HEK293T (cell line): Measurements from ENCODE around the gene RAB31.

Experiments
- CTCF ChIA-PET: fragments of 350-600 bp; formaldehyde crosslinking; extraction: SDS; loops from one replicate; lab custom pipeline; 2021; ENCODE audit warnings: antibody characterized with exemption, inconsistent platforms; lab: Yijun Ruan, JAX
- POLR2A ChIA-PET: fragments of 350-600 bp; formaldehyde crosslinking; extraction: SDS; loops from one replicate; lab custom pipeline; 2020; ENCODE audit warnings: antibody characterized with exemption, inconsistent platforms; lab: Yijun Ruan, JAX
- DNase-seq: peaks from one replicate; pipeline ENCODE4 v3.0.0; 2012; ENCODE audit warnings: mixed read lengths; ENCODE audit errors: extremely low spot score
- ARNT ChIP-seq: fragments of 450-650 bp; IDR thresholded peaks from 2 replicates; pipeline ENCODE4 v1.6.1; 2017; ENCODE audit warnings: mild to moderate bottlenecking
- BHLHE40 ChIP-seq: fragments of 450-650 bp; IDR thresholded peaks from 2 replicates; pipeline ENCODE4 v1.6.1; 2016; ENCODE audit warnings: mild to moderate bottlenecking, moderate library complexity, borderline replicate concordance
- CTBP1 ChIP-seq: fragments of 450-650 bp; IDR thresholded peaks from 2 replicates; pipeline ENCODE4 v1.6.1; 2016; ENCODE audit warnings: borderline replicate concordance
- ELF4 ChIP-seq: fragments of 450-650 bp; IDR thresholded peaks from 2 replicates; pipeline ENCODE4 v1.6.1; 2017; ENCODE audit warnings: antibody characterized with exemption
- FOXA1 ChIP-seq: fragments of 450-650 bp; IDR thresholded peaks from 2 replicates; pipeline ENCODE4 v1.6.1; 2016; ENCODE audit warnings: mild to moderate bottlenecking
- FOXK2 ChIP-seq: fragments of 450-650 bp; IDR thresholded peaks from 2 replicates; pipeline ENCODE4 v1.6.1; 2016; ENCODE audit warnings: mild to moderate bottlenecking
- FOXM1 ChIP-seq: fragments of 450-650 bp; IDR thresholded peaks from 2 replicates; pipeline ENCODE4 v1.6.1; 2017; ENCODE audit warnings: mild to moderate bottlenecking, borderline replicate concordance
- HDGF ChIP-seq: fragments of 450-650 bp; IDR thresholded peaks from 2 replicates; pipeline ENCODE4 v1.6.1; 2017; ENCODE audit warnings: antibody characterized with exemption, borderline replicate concordance
- L3MBTL2 ChIP-seq: fragments of 450-650 bp; conservative IDR thresholded peaks from 2 replicates; pipeline ENCODE4 v1.6.1; 2016; ENCODE audit warnings: mild to moderate bottlenecking
- LEF1 ChIP-seq: fragments of 450-650 bp; IDR thresholded peaks from 2 replicates; pipeline ENCODE4 v1.6.1; 2017; ENCODE audit warnings: mild to moderate bottlenecking, borderline replicate concordance
- NFRKB ChIP-seq: fragments of 450-650 bp; IDR thresholded peaks from 2 replicates; pipeline ENCODE4 v1.6.1; 2016; ENCODE audit warnings: mild to moderate bottlenecking, moderate library complexity
- SP1 ChIP-seq: fragments of 450-650 bp; IDR thresholded peaks from 2 replicates; pipeline ENCODE4 v1.6.1; 2017
- SUZ12 ChIP-seq: fragments of 450-650 bp; IDR thresholded peaks from 2 replicates; pipeline ENCODE4 v1.6.1; 2016; ENCODE audit warnings: mild to moderate bottlenecking
- TARDBP ChIP-seq: fragments of 450-650 bp; IDR thresholded peaks from 2 replicates; pipeline ENCODE4 v1.6.1; 2016
- ZNF384 ChIP-seq: fragments of 450-650 bp; IDR thresholded peaks from 2 replicates; pipeline ENCODE4 v1.6.1; 2016
- TF ChIP-seq, protein P1 (sequence below): fragments of 450-650 bp; IDR thresholded peaks from 2 replicates; pipeline ENCODE4 v1.6.1; 2016

RAB31 gene

DNA sequence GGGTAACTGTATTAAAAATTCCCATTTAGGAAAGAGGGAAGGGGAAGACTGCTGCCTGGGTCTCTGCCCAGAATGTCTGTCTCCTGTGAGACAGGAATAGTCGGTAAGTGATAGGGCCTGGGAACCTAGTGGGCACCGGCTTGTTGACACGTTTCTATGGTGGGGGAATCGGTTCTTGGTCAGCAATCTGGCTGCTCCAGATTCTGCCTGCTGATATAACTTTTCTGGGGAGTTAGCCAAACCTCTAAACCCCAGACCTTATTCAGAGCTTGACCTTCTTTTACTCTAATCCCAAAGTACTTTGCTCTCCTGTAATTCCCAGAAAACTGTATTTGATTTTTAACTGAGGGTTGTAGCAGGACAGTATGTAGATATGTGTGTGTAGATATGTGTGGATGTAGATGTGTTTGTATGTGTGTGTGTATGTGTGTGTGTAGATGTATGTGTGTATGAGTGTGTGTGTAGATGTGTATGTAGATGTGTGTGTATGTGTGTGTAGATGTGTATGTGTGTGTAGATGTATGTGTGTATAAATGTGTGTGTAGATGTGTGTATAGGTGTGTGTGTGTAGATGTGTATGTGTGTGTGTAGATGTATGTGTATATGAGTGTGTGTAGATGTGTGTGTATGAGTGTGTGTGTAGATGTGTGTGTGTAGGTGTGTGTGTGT is 115.8 kb downstream of the RAB31 start:
- POLR2A ChIA-PET: no interaction called here
- DNase-seq: no peak
- CTCF ChIA-PET: no interaction called here
- TF ChIP-seq FOXA1: no peak

DNA sequence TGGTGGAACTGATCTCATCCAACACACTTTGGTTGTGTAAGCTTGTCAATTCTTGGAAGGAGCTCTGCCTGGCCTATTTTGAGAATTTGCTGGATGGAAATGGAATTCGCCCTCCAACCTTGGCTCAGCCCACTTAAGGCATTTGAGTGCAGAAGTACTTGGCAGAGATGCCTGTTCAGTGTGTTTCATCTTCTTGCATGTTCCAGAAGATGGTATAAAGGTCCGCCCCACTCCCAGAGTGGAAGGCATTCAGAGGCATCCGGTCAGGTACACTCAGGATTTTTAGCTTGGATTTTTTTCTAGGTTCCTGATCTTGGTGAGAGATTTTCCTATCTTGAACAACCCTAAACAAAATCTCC is 116.4 kb downstream of the RAB31 start:
- DNase-seq: no peak
- CTCF ChIA-PET: no interaction called here
- POLR2A ChIA-PET: no interaction called here
- TF ChIP-seq NFRKB (no peak), HDGF (no peak), TARDBP (no peak), L3MBTL2 (no peak), BHLHE40 (no peak), CTBP1 (no peak), LEF1 (no peak), FOXA1 (no peak), FOXM1 (no peak), SUZ12 (no peak), ZNF384 (no peak), ARNT (no peak), ELF4 (no peak), SP1 (no peak), FOXK2 (no peak)
- TF ChIP-seq, protein P1, sequence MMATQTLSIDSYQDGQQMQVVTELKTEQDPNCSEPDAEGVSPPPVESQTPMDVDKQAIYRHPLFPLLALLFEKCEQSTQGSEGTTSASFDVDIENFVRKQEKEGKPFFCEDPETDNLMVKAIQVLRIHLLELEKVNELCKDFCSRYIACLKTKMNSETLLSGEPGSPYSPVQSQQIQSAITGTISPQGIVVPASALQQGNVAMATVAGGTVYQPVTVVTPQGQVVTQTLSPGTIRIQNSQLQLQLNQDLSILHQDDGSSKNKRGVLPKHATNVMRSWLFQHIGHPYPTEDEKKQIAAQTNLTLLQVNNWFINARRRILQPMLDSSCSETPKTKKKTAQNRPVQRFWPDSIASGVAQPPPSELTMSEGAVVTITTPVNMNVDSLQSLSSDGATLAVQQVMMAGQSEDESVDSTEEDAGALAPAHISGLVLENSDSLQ: no peak

DNA sequence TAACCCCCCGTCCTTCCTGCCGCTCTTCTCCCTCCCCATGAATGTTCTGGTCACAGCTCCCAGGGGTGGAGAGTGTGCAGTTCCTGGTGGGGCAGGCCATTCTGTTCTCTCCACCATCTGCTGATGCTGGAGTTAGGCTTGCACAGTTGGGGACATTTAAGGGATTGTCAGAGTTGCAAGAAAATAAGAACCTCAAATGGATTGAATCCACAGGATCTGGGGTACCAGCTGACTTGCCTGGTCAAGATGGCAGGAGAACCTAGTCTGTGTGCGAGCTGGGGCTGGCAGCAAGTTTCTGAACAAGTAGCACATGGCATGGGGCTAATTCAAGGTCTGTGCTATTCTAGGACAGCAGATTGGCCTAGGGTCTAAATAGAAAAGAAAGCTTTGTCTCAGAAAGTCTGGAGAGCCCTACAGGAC is 116.9 kb downstream of the RAB31 start:
- ChIA-PET CTCF (no interaction called here), POLR2A (no interaction called here)
- DNase-seq: no peak
- TF ChIP-seq SUZ12 (no peak), FOXK2 (no peak), BHLHE40 (no peak), ARNT (no peak), L3MBTL2 (no peak), ELF4 (no peak), CTBP1 (no peak), TARDBP (no peak), LEF1 (no peak), HDGF (no peak), SP1 (no peak), FOXM1 (no peak), FOXA1 (no peak), ZNF384 (no peak), NFRKB (no peak)
- TF ChIP-seq, protein P1: no peak

DNA sequence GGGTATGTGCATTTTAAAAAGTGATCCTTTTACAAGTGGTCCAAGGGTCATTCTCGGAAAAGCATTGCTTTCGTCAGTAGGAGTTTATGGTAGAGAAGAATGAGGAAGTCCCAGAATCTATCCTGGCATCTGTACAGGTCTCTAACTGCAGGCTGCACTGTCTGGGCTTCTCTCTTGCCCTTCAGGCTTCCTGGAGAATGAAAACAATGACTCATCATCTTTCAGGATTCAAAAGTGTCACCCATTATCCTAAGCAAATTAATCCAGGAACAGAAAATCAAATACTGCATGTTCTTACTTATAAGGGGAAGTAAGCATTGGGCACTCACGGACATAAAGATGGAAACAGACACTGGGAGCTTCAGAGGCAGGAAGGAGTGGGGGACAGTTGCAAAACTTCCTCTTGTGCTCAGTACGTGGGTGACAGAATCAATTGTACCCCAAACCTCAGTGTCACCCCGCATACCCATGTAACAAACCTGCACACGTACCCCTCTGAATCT is 117.5 kb downstream of the RAB31 start:
- ChIA-PET POLR2A (no interaction called here), CTCF (no interaction called here)
- TF ChIP-seq, protein P1: no peak
- no peak for TF ChIP-seq BHLHE40
- TF ChIP-seq SUZ12: no peak
- TF ChIP-seq HDGF: no peak
- TF ChIP-seq ELF4: no peak
- TF ChIP-seq FOXK2: no peak
- no peak for TF ChIP-seq ARNT
- no peak for TF ChIP-seq FOXM1
- no peak for TF ChIP-seq CTBP1
- no peak for TF ChIP-seq TARDBP
- no peak for TF ChIP-seq FOXA1
- TF ChIP-seq ZNF384: no peak
- no peak for TF ChIP-seq L3MBTL2
- DNase-seq: no peak

DNA sequence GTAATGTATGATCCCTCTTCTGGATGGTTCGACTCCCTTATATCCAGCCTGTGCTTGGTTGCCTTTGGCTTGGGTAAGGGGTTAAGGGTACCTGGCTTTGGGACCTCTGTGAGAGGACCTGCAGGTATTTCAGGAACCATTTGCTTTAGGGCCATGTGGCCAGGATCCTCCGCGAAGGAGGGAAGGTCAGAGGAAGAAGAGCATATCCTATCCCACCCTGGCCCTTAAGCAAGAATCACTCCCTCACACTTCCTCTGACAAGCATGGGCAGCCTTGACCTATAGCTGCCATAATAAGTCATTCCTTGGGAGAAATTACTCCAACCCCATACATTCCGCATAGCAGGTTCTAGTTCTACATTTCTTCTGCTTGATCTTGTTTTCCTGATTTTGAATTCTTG is 118.6 kb downstream of the RAB31 start:
- TF ChIP-seq L3MBTL2 (no peak), HDGF (no peak)
- TF ChIP-seq, protein P1: no peak
- CTCF ChIA-PET: no interaction called here
- no peak for DNase-seq
- POLR2A ChIA-PET: no interaction called here

DNA sequence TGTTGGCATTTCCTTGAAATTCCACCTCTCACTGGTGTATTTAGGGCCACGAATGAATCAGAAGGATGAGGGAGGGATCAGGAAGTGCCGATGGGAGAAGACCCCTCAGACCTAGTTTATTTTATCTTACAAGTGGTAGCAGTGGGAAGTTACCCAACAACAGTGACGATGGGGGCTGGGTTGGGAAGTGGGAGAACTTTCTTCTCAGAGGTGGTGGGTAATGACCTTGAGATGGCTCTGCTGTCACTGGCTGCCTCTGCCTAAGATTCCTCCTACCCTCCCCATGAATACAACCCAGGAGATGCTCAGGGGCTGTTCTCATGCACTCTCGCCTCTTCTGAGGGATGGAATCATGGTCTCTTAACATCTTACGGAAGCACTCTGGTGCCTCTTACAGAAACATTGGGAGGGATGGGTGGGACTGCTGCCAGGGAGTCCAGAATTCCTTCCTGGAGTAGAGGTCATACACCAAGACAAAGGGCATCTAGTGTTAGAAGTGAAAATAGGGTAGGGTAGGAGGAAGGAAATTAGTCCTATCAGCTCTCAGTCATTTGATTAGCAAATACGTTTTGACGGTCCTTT is 119.2 kb downstream of the RAB31 start:
- ChIA-PET POLR2A (no interaction called here), CTCF (no interaction called here)
- no peak for DNase-seq
- TF ChIP-seq FOXK2 (no peak), FOXA1 (no peak), SUZ12 (no peak), ZNF384 (no peak), FOXM1 (no peak), HDGF (no peak), CTBP1 (no peak), BHLHE40 (no peak), LEF1 (no peak), NFRKB (no peak), TARDBP (no peak), ELF4 (no peak), ARNT (no peak), SP1 (no peak), L3MBTL2 (no peak)
- TF ChIP-seq, protein P1: no peak
